VCaP (cell line): ENCODE results near the gene MON1A.
"Not testable (repeated sequence)": the region's sequence is repeated elsewhere in the genome, so short reads cannot be mapped to it uniquely, and the experiment has no call there.

Source experiments
- H3K27ac ChIP-seq: fragments of 450-650 bp; 2 replicates; pipeline ENCODE4 v1.5.1; 2017
- CTCF ChIP-seq: fragments of 450-650 bp; conservative IDR thresholded peaks from 2 replicates; pipeline ENCODE4 v1.5.1; 2017; ENCODE audit warnings: mild to moderate bottlenecking, moderate library complexity

Gene MON1A

GRCh38 chr3:49955636-49956035 is 26.0 kb upstream of the MON1A start:
- TF ChIP-seq CTCF, result no peak
- H3K27ac ChIP-seq, result no peak overlapping the region

- no peak overlapping the region for H3K27ac ChIP-seq
- no peak for TF ChIP-seq CTCF
These were observed 23.3 kb upstream of the MON1A start for GRCh38 chr3:49952924-49953323.

- H3K27ac ChIP-seq, result no peak overlapping the region
- TF ChIP-seq CTCF, result no peak
These were observed 13.0 kb upstream of the MON1A start for GRCh38 chr3:49942651-49943050.

- no peak for TF ChIP-seq CTCF
- H3K27ac ChIP-seq, result peak overlapping the region; percentile 94
These were observed 11.1 kb upstream of the MON1A start for GRCh38 chr3:49940667-49941249.

- peak within 1 kb of the TSS; percentile 94 for H3K27ac ChIP-seq
These were observed 10.5 kb upstream of the MON1A start, which contains the start of gene RBM6 for GRCh38 chr3:49939858-49940666. Gene RBM6 (plus strand): TSS chr3:49940150. CDS start chr3:49962642, 22,492 bp downstream.

GRCh38 chr3:49937090-49937489 is 7.5 kb upstream of the MON1A start:
- no peak for TF ChIP-seq CTCF
- H3K27ac ChIP-seq, result no peak overlapping the region

More at GRCh38 chr3:49939858-49940666, 10.5 kb upstream of the MON1A start, which contains the start of gene RBM6:
- TF ChIP-seq CTCF, result 0 out of 2 replicates have a peak, but pooled peaks have one; percentile 9

- H3K27ac ChIP-seq, result not testable (repeated sequence)
These were observed 2.7 kb upstream of the MON1A start for GRCh38 chr3:49932281-49932680.

GRCh38 chr3:49930922-49931321 is 1.3 kb upstream of the MON1A start:
- peak overlapping the region; percentile 89 for H3K27ac ChIP-seq
- TF ChIP-seq CTCF, result peak; percentile 30; the same call in 1 of the 2 replicates
